Left lung (tissue), 10 donors: Measurements from ENCODE around the gene AHDC1. TPM values are rescaled to one million over a fixed set of nuclear protein-coding genes. Genes with fewer than 3 reads are reported as not detected.
A peak's percentile ranks its signal among the peaks of the same experiment; 100 is the strongest.

ENCODE experiments used
- ATAC-seq: fragments of 200-7000 bp; cut with Tn5 transposase; one replicate; pipeline ENCODE4 v1.9.1; 2020; ENCODE audit warnings: moderate library complexity
- DNase-seq, 4 donors: peaks; one replicate each; pipeline ENCODE4 v3.0.0-alpha.2; 2013 to 2020
- H3K27ac ChIP-seq, 2 donors: fragments of 200-600 bp; sonication (generic) in 1 of 2; one replicate each; pipeline versions ENCODE4 v1.5.0 to v1.8.0; 2020 to 2021
- H3K27me3 ChIP-seq, 2 donors: fragments of 200-600 bp; sonication (generic) in 1 of 2; one replicate each; pipeline versions ENCODE4 v1.5.0 to v1.8.0; 2020 to 2021
- H3K36me3 ChIP-seq, 2 donors: fragments of 200-600 bp; sonication (generic) in 1 of 2; one replicate each; pipeline versions ENCODE4 v1.5.0 to v1.8.0; 2020 to 2021
- H3K4me1 ChIP-seq, 2 donors: fragments of 200-600 bp; one replicate each; pipeline ENCODE4 v1.8.0; 2021
- H3K4me3 ChIP-seq, 2 donors: fragments of 200-600 bp; sonication (generic) in 1 of 2; one replicate each; pipeline versions ENCODE4 v1.5.0 to v1.8.0; 2020 to 2021; ENCODE audit warnings: mild to moderate bottlenecking in 1 of 2
- H3K9me3 ChIP-seq, 2 donors: fragments of 200-600 bp; sonication (generic) in 1 of 2; one replicate each; pipeline versions ENCODE4 v1.5.0 to v1.8.0; 2020 to 2021
- CTCF ChIP-seq, 2 donors: fragments of 200-600 bp; sonication (generic) in 1 of 2; IDR thresholded peaks; one replicate each; pipeline versions ENCODE4 v1.5.0 to v1.8.0; 2021; ENCODE audit warnings: antibody characterized with exemption in 2 of 2
- intact Hi-C, 2 donors: fragments of 100-400 bp; cut with DNase I; formaldehyde crosslinking; loops; one replicate each; pipeline versions ENCODE4 v1.11.2 to v1.14.2; 2022
- polyA plus RNA-seq, 6 donors: library from polyadenylated mRNA; unstranded; fragments of 120-200 nt; gene quantifications; one replicate each; pipeline ENCODE4 v1.2.1, GENCODE V29; 2013; ENCODE audit not compliant: insufficient read length in 6 of 6
- total RNA-seq, 2 donors: library from RNA; stranded (reverse); fragmentation: NEBNext Ultra II Directional; extraction: Animal tissue kit (Norgen Biotek cat#: 25700); gene quantifications; one replicate each; pipeline ENCODE4 v1.2.1, GENCODE V29; 2021
- donor health status: DM: no; HTN: yes; CAD: no.
- donor health status: DM: no; HTN: no; CAD: no.

AHDC1 gene
- total and polyA plus RNA-seq, 8 donors, result 32.2 to 48.8 (median 41.2) TPM

GRCh38 chr1:27559466-27560030 lies 44.4 kb downstream of the AHDC1 start:
- ATAC-seq (no peak), DNase-seq (no peak)
- intact Hi-C loops, result loop anchor here in 1 of 2 donors (5.0 kb wide), 1 partner anchor 43 kb away; the partner anchor contains the start of gene AHDC1
- no peak for TF ChIP-seq CTCF (IDR thresholded peaks at IDR 0.05)
- Histone ChIP-seq H3K9me3 (no peaks in the 10 kb centered on the region), H3K27ac (no peak overlapping the region), H3K4me3 (no peak overlapping the region), H3K4me1 (peaks cover 56 to 72% of the 10 kb centered on the region in 2 donors), H3K27me3 (no peaks in the 10 kb centered on the region), H3K36me3 (peaks cover 0 to 5% of the 10 kb centered on the region in 2 donors)

- ATAC-seq, result peak; percentile 61
Measured at GRCh38 chr1:27557596-27558340, 46.2 kb downstream of the AHDC1 start.

GRCh38 chr1:27556781-27557595 lies 47.0 kb downstream of the AHDC1 start:
- DNase-seq (peak in 3 of 4 donors; percentile 92 to 96 (median 95)), ATAC-seq (peak; percentile 85)
- no peaks in the 10 kb centered on the region for H3K27me3 ChIP-seq
- H3K27ac ChIP-seq, result peak overlapping the region; percentile 56 to 80
- intact Hi-C loops, result loop anchor here in 1 of 2 donors (5.0 kb wide), 1 partner anchor 45 kb away; the partner anchor contains the start of gene AHDC1
- no peaks in the 10 kb centered on the region for H3K9me3 ChIP-seq
- peak; percentile 90 to 97 for TF ChIP-seq CTCF (IDR thresholded peaks at IDR 0.05)
- peaks cover 33 to 49% of the 10 kb centered on the region in 2 donors for H3K4me1 ChIP-seq
- peak overlapping the region in 1 of 2 donors; percentile 31 for H3K4me3 ChIP-seq
- H3K36me3 ChIP-seq, result peaks cover 0 to 13% of the 10 kb centered on the region in 2 donors

More at GRCh38 chr1:27557596-27558340, 46.2 kb downstream of the AHDC1 start:
- Histone ChIP-seq H3K27me3 (no peaks in the 10 kb centered on the region), H3K9me3 (no peaks in the 10 kb centered on the region), H3K27ac (peak overlapping the region; percentile 56 to 80), H3K36me3 (peaks cover 0 to 10% of the 10 kb centered on the region in 2 donors), H3K4me1 (peaks cover 41 to 56% of the 10 kb centered on the region in 2 donors), H3K4me3 (no peak overlapping the region)
- no peak for TF ChIP-seq CTCF (IDR thresholded peaks at IDR 0.05)
- intact Hi-C loops, result loop anchor here in 1 of 2 donors (5.0 kb wide), 1 partner anchor 45 kb away; the partner anchor contains the start of gene AHDC1
- DNase-seq, result peak in 1 of 4 donors; percentile 63

GRCh38 chr1:27556435-27556780 lies 47.5 kb downstream of the AHDC1 start:
- Histone ChIP-seq H3K4me1 (peaks cover 29 to 43% of the 10 kb centered on the region in 2 donors), H3K9me3 (no peaks in the 10 kb centered on the region), H3K36me3 (peaks cover 0 to 19% of the 10 kb centered on the region in 2 donors), H3K4me3 (no peak overlapping the region), H3K27me3 (no peaks in the 10 kb centered on the region), H3K27ac (peak overlapping the region; percentile 56 to 80)
- DNase-seq (no peak), ATAC-seq (no peak)
- intact Hi-C loops, result loop anchor here in 1 of 2 donors (5.0 kb wide), 1 partner anchor 46 kb away; the partner anchor contains the start of gene AHDC1
- no peak for TF ChIP-seq CTCF (IDR thresholded peaks at IDR 0.05)
